HG02840 (cell line): ENCODE results near the gene ARG2.
"Not testable (repeated sequence)": the region's sequence is repeated elsewhere in the genome, so short reads cannot be mapped to it uniquely, and the experiment has no call there.

Experiments
- ATAC-seq: cut with Tn5 transposase; IDR thresholded peaks from one replicate; pipeline ENCODE4 v1.9.1; 2021; ENCODE audit warnings: mild to moderate bottlenecking, moderate library complexity, moderate number of reproducible peaks; ENCODE audit not compliant: unreplicated experiment, low FRiP score

The ARG2 gene

GRCh38 chr14:67583711-67584644 is 35.7 kb upstream of the ARG2 start:
- ATAC-seq = no peak

DNA sequence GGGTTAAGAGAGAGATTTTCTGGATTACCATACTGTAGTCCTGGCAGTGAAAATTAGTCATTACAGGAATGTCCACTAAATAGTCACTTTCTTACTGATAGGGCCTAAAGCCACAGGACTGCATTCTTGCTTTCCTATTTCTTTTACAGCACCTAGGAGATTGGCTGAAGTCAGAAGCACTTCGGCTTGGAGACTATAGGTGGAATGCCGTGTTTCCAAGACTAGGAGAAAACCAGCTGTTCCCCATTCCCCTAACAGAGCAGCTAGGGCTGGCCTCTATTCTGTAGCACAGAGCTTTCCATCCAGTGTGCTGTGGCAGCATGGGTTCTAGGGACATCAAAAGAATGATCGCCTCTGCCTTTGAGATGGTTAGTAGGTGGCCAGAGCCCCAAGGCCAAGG is 34.7 kb upstream of the ARG2 start:
- ATAC-seq = no peak

DNA sequence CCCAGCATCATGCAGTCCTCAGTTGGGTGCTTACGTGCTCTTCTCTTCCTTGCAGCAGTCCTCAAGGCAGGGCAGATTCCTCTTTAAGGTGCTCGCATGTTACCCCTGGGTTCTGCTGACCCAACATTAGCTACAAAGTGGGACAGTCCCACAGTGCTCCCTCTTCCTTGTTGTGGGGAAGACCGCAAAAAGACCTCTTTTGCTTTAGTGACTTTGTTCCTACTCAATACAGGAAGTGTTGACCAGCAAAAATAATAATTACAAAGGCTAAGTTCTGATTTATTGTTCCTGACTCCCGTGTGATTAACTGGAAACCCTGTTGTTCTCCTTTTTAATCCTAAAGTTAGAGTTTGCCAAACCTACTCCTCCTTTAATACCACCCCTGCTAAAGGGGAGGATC is 33.4 kb upstream of the ARG2 start:
- ATAC-seq = no peak

DNA sequence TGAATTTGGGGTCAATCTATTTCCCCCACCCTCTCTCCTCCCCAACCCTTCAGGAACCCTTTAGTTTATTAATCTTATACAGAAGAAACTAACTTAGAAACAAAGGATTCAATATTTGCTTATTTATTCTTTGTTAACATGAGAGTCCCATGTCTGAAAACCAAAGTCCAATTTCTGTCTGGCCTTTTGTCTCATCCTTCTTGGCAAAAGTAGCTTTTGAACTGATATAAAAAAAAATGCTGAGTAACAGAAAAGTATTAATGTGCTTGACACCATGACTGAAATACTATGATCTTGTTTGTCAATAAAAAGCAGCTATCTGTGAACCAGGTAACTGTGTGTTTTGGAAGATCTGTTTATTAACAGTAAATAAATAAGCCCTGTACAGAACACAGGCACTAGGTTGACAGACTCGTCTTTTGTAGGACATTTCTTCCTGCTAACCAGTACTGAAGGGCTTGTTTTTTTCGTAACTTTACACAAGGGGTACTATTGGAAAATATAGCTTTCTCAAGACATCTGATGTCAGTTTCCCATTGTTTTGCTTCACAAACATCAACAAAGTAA is 30.4 kb upstream of the ARG2 start:
- no peak for ATAC-seq

- not testable (repeated sequence) for ATAC-seq
Measured at GRCh38 chr14:67593650-67594049, 26.1 kb upstream of the ARG2 start.

DNA sequence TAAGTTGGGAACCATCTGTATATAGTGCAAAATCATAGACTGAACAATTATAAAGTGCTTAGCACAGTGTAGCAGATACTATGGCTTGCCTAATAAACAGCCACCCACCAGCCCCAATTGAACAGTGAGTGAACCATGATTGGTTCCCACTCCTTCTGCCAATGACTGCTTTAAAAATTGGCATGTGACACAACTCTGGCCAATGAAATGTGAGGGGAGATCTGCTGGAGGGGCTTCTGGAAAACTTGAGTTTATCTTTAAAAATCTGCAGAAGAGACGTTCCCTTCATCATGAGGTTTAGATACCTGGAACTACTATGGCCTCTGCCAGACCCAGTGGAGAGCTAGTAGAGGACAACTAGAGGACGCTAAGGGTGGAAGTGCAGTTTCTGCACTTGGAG is 24.3 kb upstream of the ARG2 start:
- no peak for ATAC-seq

DNA sequence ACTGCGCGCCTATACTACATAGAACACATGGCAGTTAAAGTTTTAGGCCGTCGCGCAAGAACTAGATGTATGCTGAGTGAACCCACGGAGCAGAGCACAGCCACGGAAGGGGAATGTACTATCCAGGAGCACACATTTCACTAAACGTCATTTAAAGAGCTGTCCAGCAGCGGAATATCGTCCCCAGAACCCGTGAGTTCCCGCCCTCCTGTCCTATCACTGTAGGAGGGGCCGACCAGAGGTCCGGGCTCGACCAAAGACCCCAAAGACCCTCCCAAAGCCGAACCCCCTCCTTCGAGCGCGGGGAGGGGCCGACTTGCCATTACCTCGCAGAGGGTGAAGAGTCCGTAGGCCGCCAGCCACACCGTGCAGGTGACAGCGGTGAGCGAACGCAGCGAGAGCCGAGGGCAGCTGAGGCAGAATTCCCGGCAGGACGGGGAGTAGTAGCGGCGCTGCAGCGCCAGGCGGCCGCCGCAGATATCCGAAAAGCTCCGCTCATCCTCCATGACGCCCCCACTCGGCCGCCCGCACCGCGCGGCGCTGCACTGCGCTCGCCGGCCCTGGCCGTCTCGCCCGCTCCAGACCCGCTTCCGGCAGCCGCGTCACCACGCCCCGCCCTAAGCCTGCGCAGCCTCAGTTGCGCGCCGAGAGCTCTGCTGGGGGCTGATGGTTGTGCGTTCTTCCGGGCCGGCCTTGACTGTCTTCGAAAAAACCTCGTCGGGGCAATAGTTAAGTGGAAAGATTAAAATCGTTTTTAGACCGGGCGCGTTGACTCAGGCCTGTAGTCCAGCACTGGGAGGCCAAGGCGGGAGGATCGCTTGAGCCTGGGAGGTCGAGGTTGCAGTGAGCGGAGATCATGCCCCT is 19.8 kb upstream of the ARG2 start, which contains the start of gene PIGH:
PIGH (minus strand) TSS at position 571 of the 864 bp plus-strand sequence; CDS start at position 506, 65 bp downstream.
- peak; percentile 92 for ATAC-seq

DNA sequence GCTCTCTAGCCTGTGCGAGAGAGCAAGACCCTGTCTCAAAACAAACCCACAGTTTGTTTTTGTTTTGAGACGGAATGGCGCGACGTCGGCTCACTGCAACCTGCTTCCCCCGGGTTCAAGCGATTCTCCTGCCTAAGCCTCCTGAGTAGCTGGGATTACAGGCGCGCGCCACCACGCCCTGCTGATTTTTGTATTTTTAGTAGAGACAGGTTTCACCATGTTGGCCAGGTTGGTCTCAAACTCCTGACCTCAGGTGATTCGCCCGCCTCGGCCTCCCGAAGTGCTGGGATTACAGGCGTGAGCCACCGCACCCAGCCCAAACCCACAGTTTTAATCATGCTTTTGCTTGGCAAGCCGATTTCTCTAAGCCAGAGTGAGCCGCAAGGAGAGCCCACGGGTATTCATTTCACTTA is 19.2 kb upstream of the ARG2 start:
- not testable (repeated sequence) for ATAC-seq

GRCh38 chr14:67602076-67602475 is 17.6 kb upstream of the ARG2 start:
- no peak for ATAC-seq

DNA sequence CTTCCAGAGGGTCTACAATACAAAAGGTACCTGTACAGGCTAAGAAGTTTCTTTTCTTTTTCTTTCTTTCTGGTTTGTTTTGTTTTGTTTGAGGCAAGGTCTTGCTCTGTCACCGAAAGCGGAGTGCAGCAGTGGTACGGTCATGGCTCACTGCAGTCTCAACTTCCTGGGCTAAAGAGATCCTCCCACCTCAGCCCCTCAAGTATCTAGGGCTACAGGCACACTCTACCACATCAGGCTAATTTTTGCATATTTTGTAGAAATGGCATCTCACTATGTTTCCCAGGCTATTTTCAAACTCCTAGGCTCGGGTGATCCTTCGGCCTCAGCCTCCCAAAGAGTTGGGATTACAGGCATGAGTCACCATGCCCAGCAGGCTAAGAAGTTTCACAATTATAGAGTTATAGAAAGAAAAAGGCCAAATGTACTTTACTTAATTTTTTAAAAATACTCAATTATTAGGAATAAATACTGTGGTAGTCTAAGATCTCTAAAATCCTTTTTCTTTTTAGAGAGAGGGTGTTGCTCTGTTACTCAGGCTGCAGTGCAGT is 16.6 kb upstream of the ARG2 start:
- ATAC-seq = peak; percentile 48

DNA sequence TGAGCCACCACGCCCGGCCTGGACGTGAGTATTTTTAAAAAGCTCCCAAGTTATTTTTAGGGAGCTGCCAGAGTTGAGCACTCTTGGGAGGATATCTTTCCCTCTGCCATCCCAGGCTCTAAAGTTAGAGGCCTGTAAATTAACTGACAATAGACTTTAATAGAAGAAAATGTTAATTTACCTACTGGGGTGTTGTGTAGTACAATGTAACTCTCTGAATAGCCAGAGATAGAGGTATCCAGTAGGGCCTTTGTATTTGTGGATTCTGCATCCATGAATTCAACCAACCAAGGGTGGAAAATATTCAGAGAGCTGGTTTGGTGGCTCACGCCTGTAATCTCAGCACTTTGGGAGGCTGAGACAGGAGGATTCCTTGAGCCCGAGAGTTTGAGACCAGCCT is 12.1 kb upstream of the ARG2 start:
- no peak for ATAC-seq

GRCh38 chr14:67609642-67610310 is 9.9 kb upstream of the ARG2 start:
- ATAC-seq = no peak

- no peak for ATAC-seq
Measured at GRCh38 chr14:67610491-67610890, 9.2 kb upstream of the ARG2 start.

DNA sequence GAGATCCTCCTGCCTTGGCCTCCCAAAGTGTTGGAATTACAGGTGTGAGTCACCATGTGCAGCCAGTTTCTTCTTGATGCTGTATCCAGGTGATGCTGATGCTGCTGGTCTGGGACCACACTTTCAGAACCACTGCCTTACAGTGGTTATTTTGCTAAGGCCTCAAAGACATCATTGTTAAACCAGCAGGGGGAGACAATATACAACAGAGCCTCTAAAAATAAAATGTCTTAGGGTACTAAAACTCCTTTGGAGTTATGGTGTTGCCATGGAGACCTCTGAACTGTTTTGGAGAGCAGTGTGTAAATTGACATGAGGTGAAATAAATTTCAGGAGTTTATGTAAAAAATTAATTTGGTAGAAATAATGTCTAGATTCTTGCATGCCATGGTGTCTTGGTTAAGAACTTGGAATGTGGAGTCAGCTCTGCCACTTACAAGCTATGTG is 1.1 kb upstream of the ARG2 start:
- ATAC-seq = no peak

GRCh38 chr14:67620217-67620785 is 581 bp downstream of the ARG2 start:
- no peak for ATAC-seq

GRCh38 chr14:67622675-67623074 is 3.0 kb downstream of the ARG2 start:
- no peak for ATAC-seq

DNA sequence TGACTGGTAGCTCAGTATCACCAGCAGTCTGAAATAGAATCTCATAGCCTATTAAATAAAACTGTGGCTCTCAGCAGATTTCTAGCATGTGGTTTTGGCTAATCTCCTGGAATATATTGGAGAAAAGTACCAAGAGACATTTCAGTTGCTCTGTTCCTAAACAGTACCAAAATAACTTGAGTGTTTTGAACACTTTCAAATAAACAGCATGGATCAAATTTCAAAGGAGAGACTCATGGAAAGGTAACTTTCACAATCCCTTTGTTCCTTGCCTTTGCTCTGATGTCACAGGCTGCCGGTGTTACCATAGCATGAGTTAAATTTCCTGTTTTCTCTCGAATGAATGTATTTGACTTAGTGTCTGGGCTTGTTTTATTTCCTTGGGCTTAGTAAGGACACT is 3.4 kb downstream of the ARG2 start:
- ATAC-seq = no peak

DNA sequence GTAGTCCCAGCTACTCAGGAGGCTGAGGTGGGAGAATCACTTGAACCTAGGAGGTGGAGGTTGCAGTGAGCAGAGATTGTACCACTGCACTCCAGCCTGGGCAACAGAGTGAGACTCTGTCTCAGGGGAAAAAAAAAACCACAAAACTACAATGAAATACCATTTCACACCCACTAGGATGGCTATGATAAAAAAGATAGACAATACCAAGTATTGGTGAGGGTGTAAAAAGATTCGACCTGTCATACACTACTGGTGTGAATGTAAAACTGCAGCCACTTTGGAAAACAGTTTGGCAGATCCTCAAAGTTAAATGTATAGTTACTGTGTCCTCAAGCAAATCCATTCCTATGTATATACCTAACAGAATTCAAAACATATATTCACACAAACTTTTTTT is 6.4 kb downstream of the ARG2 start:
- not testable (repeated sequence) for ATAC-seq

DNA sequence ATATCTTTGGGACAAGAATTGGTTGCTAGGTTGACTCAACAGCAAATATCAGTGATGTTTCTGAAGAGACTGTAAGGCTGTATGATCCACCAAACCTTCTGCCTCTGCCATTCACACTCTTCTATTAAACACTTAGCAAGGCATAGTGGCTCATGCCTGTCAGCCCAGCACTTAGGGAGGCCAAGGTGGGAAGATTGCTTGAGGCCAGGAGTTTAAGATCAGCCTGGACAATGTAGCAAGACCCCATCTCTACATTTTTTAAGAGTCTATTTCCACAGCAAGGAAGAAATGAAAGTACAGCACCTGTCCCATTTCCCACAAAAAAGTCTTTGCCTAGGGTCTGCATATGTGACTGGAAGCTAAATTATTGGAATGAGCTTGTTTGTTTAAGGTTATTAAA is 7.8 kb downstream of the ARG2 start:
- ATAC-seq = no peak

GRCh38 chr14:67630186-67630585 is 10.5 kb downstream of the ARG2 start:
- ATAC-seq = no peak
